ENCODE measurements around the gene ATXN1.

ATXN1 gene

DNA sequence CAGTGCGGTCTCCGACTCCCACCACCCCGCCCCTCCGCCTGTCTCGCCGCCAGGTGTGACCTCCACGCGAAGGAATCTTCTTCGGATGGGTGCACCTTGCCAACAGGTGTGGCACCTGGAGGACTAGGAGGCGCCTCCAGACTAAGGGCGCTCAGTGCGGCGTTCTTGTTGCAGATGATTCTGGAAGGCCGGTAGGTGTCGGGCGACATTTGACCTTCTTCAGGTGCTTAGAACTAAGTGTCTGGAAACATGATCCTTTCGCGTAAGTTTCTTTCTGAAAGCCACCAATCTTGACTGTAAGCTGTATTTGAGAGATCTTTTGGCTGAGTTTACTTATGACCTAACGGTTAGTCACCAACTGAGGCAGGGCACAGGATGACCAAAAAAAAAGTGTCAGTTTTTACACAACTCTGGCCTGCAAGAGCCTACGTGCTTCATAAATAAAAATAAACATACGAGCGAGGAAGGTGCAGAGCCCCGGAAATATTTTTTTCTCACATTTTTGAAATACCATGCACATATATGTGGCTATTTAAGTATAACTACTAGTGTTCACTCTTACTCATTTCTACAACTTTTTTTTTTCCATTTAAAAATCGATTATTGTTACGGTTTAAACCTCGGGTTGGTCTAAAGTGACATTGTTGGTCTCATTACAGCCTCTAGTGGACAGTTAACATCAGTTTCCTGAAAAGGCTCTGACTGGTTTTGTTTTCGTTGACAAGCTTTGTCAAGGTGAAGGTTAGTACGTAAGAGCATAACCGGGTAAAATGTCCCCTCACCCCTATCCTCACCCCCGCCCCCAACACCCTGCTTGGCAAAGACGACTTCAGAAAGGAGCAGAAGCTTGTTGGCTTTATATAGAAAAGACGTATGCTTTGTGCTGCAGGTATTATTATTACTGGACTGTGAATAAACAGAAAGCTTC, 1.6 kb upstream of the ATXN1 start:
- in situ Hi-C loops (cut with HindIII; ENCODE audit: low sequenced_read_pairs) = no loop called here

DNA sequence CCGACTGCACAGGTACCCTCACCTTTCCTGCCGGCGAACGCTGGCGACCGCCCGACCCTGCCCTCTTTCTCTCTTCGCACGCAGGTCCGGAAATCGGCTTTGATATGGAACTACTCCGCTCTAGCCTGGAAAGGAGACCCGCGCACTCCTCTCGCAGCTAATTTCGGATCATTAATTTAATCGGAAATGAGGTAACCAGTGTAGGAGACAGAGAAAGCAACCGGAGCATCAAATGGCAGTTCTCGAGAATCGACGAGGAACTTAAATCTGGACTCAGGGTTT, 949 bp upstream of the ATXN1 start:
- in situ Hi-C loops (cut with HindIII; ENCODE audit: low sequenced_read_pairs) = no loop called here

DNA sequence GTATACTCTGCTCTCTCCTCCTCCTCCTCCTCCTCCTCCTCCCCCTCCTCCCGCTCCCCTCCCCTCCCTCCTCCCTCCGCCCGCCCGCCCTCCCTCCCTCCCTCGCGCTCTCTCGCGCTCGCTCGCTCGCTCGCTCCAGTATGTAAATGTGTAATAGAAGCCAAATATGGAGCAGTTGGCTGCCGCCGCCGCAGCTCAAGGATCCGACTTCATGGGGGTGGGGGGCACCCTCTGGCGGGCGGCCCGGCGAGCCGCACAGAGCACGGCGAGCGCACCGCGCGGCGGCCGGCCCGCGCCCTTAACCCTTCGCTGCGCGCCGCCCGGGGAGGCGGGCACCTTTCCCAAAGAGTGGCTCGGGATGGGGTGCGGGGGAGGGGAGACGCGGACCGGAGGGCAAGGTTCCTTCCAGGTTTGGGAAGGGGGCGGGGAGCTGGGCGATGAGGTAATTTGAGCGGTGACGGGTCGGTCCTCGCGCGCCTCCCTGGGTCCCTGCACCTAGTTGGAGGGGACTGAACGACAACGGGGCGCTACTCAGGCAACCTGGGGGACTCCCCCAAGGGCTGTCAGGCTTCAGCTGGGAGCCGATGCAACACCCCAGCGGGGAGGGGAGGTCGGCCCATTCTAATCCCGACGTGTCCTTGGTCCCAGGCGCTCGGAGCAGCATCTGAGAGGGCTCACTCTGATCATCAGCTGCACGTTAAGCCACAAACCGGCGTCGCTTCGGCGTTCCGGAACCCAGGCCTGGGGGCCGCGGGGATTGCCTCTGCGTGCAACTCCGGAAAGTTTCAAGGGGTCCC, 409 bp upstream of the ATXN1 start:
- in situ Hi-C loops (cut with HindIII; ENCODE audit: low sequenced_read_pairs) = no loop called here

DNA sequence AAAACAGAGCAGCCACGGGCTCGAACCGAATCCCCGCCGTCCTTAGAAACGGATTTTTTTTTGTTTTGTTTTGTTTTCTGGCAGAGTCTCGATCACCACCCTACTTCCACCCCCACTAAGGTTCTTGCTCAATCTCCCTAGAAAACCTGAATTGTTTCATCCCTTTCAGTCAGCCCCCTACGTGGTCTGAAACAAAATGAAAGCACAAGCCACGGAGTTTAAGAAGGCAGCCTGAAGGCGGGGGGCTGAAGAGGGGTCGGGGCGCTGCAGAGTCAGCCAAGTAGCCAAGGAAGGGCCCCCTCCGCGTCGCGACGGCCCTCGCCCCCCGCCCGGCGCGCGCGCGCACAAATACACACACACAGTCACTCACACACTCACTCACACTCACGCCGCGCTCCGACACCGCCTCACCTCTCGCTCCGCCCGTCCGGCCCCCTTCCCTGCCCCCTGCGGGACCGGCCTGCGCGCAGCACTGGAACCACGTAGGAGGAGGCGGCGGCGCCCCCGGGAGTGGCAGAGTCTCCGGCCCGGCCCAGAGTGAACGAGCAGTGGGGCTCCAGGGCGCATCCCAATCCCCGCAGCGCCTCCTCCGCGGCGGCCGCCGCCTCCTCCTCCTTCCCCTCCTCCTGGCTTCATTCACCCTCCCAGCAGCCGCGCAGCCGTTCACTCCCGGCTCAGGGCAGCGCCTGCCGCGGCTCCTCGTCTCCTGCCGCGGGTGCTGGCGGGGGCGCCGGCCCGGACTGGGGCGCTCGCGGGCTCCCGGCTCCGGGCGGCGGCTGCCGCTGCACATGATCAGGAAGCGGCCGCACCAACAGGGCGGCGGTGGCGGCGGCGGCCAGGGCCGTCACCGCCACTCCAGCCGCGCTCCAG, 1.4 kb downstream of the ATXN1 start:
- in situ Hi-C loops (cut with HindIII; ENCODE audit: low sequenced_read_pairs) = no loop called here

DNA sequence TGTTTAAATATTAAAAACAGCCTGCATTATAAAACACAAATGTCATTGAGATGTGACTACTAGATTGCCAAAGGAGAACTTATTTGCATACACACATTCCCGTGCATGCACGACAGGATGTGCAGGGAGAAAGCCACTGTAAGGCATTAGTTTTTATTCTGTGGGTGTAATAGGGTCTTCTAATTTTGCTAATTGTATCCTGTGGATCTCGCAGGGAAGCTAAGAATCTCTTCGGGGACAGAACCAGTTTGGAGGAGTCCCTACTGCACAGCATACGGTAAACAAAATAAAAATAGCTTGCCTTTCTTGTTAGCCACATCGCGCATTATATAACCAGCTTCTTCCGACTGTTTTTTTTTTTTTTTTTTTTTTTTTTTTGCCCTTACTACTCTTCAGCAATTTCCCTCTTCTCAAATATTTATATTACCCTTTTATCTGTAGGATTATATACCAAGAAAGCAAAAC, 2.0 kb downstream of the ATXN1 start:
- in situ Hi-C loops (cut with HindIII; ENCODE audit: low sequenced_read_pairs) = no loop called here

DNA sequence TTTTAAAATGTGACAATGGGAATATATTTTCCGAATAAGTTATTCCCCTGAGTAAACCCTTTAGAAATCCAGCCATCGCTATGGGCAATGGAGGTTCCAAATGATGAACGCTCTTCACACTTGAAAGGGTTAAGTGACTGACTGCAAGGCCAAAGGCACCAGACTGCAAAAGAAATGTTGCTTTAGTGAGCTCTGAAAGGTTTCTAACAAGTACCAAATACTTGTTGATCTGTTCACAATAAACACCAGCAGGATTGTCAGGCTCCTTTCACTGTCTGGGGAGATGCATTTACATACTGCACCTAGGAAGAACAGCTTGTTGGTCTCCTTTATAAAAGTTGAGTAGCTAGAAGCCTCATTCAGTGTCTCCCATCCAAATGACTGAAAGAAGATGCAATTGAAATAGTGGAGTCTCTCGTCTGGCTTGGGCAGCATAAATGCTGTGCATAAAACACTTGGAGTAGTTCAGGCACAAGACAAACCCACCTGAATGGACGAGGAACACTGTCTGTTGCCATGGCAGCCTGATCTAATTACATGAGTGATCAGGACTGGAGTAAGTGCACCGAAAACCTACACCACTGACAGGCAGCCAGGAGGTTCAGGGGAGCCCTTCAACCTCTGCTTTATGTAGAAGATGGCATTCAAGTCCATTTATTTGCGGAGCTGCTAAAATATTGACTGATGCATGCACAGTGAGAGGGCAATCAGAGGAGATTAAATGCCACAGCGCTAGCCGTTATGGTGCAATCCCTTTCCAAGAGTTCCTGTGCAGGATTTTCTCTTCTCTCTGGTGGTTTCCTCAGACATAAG, 2.9 kb downstream of the ATXN1 start:
- in situ Hi-C loops (cut with HindIII; ENCODE audit: low sequenced_read_pairs) = no loop called here

DNA sequence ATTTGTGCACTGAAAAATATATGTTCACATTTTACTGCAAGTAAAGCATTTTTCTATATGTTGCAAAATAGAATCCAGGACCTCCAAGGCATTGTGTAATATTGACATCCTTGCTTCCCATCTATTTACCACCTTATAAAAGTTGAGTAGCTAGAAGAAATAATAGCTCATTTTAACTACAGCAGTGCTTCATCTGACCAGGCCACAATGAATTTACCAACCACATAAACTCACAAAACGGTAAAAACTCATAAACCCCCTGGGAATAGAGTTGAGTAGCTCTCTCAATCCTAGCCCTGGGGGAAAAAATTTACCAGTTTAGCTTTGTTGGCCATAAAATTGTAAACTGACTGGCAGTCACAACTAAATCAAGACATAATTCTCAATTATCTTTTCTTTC, 3.9 kb downstream of the ATXN1 start:
- in situ Hi-C loops (cut with HindIII; ENCODE audit: low sequenced_read_pairs) = no loop called here

DNA sequence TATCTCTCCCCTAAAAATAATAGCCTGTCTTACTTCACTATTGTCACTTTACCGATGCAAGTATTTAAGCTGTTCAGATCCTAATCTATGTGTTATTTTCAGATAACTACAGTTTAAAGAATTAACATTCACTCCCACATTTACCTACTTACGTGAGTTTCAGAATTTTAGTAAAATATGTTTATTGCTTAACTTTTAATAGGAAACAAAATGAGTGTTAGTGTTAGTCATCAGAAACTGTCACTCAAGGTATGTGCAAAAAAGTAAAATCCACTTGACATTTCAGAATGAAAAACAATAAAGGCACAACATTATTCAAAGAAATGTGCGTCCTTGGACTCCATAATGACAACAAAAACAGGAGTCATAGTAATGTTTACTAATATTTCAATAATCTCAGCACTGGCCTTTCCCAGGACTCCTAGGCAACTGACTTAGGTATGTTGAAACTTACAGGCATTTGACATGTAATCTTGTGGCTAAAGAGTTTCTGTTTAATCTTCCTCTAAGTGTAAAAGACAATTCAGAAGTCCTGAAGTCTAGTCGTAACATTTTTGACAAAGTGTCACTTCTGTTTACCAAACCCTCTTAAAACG, 4.5 kb downstream of the ATXN1 start:
- in situ Hi-C loops (cut with HindIII; ENCODE audit: low sequenced_read_pairs) = no loop called here

DNA sequence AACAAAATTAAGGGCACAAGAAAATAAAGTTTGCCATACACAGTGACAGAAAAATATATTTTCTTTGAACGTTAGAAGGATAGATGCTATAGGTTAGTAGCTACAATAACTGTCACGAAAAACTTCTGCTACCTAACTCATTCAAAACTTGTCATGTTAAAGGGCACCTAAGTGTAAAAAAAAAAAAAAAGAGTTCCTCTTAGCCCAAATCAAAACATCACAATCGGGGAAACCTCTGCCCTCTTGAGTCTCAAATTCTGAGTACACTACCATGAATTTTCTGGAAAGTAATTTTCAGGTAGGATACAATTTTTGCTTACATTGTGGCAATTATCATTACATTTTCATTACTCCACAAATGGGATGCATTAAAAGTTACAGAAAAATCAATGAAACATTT, 5.7 kb downstream of the ATXN1 start:
- in situ Hi-C loops (cut with HindIII; ENCODE audit: low sequenced_read_pairs) = no loop called here

DNA sequence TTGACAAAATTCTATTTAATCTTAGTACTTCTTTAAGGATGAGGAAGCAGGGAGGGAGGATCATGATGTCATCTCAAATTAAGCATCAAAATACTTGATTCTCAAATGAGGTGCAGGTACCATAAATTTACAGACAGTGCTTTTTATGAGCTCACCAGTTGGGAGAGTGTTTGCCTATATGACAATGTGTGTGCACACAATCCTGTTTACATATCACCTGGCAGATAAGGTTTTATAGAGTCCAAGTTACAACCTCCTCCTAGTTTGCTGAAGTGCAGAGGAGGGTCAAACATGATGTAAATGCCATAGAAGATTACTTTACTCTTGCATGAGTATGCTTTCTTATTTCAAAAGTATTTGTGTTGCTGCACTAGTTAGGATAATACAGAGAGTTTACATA, 6.4 kb downstream of the ATXN1 start:
- in situ Hi-C loops (cut with HindIII; ENCODE audit: low sequenced_read_pairs) = no loop called here

DNA sequence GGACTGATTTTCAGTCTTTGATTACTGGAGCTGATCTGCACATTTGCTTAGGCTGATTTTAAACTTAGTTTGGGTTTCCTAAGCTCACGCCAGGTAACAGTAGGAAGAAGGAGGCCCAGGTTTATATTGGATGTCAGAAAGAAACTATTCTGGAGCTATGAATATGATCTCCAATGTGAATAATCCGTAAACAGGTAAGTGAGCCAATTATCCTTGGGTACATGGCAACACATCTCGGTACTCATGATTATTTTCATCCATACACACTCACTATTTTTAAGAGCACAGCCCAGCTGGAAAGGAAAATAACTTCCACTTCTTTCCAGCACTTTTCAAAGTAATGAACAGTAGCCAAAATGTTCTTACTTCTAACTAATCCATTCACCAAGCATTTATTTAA, 7.0 kb downstream of the ATXN1 start:
- in situ Hi-C loops (cut with HindIII; ENCODE audit: low sequenced_read_pairs) = no loop called here

DNA sequence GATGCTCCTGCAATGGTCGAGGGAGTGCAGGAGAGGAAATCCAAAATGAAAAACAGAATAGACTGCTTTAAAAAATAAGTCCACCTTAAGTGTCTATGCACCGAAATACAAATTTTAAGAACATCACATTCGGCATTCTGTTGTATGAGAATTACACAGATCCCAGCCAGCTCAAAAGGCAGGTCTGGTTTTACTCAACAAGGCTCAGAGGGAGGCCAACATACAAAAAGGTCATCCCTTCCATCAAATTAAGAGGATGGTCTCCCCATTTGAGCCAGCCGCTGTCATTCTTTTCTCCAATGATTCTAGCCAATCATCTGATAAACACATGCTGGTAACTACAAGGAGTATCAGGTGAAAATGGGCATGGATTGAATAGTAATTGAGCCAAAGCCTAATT, 7.9 kb downstream of the ATXN1 start:
- in situ Hi-C loops (cut with HindIII; ENCODE audit: low sequenced_read_pairs) = no loop called here

DNA sequence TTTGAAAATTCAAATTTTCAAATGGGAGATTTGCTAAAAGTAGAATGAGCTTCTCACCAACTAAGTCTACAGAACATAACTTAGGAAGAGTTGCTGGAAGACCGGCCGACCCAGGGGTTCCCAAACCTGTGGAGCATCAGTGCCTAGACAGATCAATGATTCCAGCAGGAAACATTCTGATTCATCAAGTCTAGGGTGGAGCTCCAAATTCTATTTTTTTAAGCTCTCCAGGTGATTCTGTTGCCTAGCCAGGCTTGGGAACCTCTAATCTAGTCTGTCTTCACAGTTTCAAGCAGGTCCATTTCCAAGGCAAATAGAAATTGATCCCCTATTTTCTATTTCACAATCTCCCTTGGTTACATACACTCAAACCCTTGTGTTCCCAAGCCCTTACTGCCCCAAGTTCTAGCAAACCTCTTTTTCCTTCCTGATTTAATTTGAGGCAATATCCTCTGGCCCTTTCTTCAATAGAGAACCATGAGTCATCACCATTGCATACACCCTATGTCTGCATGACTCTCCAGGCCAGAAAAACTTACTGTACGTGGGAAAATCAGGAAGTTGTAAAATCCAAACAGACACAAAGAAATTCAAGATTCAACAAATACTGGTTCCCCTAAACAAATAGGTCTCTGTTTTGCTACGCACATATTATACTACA, 8.9 kb downstream of the ATXN1 start:
- in situ Hi-C loops (cut with HindIII; ENCODE audit: low sequenced_read_pairs) = no loop called here

DNA sequence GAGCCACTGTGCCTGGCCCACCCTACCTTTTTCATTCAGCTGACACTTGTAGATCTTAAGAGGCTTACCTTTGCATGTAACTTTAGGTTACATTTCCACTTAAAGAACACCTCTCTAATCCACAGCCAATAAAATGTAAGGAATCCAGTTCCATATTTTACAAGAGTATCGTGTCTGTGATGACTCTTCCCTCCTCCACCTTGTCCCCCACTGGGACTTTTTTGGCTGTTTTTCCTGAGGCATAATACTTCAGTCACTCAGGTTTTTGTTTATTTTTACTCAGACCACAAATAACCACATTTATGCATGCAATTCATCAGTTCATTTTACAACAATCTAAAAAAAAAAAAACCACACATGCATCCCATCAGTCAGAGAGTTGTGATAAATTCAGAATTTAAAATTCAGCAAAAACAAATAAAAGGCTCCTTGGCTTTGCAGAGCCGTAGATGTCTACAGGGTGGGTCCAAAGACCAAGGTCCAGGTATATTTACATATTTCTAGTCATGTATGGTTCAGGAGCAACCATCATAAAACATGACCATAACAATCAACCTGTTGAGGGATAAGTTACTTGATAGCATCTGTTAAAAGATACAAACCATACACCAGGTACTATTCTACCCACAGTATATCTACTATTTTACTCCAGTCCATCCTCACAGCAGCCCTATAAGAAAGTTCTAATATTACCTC, 9.9 kb downstream of the ATXN1 start:
- in situ Hi-C loops (cut with HindIII; ENCODE audit: low sequenced_read_pairs) = no loop called here

DNA sequence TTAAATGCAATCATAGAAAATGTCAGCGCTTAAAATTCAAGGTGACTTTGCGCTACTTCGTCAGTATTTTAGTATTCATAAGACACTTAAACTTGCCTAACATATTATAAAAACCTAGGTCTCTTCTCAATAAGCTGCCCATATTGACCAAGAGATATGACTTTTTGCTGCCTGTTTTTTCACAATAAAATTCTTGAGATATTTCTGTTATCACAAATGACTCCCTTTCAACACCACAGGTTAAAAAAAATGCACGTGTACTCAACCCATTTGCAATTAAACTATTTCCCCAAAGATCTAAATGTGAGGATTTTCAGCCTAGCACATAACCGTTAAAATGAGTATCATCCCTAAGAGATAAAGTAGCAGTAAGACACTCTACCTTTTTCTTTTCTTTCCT, 10.7 kb downstream of the ATXN1 start:
- in situ Hi-C loops (cut with HindIII; ENCODE audit: low sequenced_read_pairs) = no loop called here

DNA sequence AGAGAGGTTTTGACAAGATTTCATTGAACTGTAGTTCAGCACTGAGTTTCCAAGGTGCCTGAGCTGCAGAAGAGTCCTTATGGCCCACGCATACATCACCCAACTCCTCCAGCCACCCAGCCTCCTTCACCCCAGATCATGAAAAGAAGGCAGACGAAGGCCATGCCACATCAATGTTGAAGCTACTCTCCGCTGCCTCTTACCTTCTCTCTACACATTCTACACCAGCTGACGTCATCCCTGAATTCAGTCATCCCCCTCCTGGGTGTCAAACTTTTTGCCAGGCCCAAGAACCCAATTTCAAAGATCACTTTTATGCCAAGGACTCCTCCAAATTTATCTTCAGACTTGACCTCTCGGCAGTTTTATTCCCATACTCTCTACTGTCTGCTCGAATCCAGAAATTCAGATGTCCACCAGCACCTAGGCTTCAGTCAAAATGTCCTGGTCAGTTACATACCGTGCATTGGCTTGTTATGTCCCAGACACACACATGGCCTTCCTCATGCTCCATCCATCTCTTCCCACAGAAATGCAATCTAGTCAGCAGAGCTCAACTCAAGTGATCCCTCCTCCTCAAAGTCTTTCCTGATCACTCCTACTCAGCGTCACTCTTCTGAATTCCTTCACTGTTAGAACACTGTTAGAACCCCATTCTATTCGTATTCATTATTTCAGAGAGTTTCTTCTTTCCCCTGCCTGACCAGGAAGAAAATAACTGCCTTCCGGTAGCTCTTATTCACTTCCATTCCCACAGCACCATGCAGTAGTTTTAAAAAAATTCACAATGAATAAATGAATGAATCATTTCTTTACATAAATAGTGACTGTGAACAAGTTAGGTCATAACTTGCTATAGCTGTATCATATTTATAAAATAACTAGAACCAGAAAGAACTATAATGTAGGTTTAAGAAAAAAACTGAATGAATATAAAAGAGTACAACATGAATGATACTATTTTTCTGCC, 11.5 kb downstream of the ATXN1 start:
- in situ Hi-C loops (cut with HindIII; ENCODE audit: low sequenced_read_pairs) = no loop called here

DNA sequence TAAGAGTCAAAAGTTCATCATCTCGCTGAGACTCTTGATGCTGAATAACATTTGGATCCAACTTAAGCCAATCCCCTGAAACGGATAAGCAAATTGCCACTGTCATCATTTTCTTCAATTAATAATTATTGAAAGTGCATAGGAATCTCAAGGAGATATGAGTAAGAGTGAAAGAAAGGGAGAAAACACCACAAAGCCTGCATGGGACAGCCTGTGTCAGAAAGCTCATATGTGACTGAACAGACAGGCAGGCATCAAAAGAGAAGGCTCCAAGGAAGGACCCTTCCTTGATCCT, 13.3 kb downstream of the ATXN1 start:
- in situ Hi-C loops (cut with HindIII; ENCODE audit: low sequenced_read_pairs) = no loop called here
